K562 (cell line): ENCODE results near the gene RUNX3.

Source experiments
- CREBBP ChIP-seq: IDR thresholded peaks from one replicate; pipeline ENCODE4 v1.6.1; 2012; ENCODE audit warnings: low read depth, mild to moderate bottlenecking, control low read depth, inconsistent platforms, low read length
- CTCF ChIP-seq, 3 experiments: IDR thresholded peaks in 2 of 3; conservative IDR thresholded peaks in 1 of 3; 2 replicates each; pipeline ENCODE4 v1.5.1; 2011 to 2012; ENCODE audit warnings: low read length in 3 of 3, mild to moderate bottlenecking in 3 of 3, control low read depth in 2 of 3, improper control_type of control experiment in 1 of 3, inconsistent platforms in 1 of 3, low read depth in 1 of 3, mixed read lengths in 1 of 3, moderate library complexity in 1 of 3; ENCODE audit not compliant: insufficient read depth in 2 of 3
- EHMT2 ChIP-seq: fragments of 450-650 bp; IDR thresholded peaks from 2 replicates; pipeline ENCODE4 v1.6.1; 2018; ENCODE audit warnings: antibody characterized with exemption
- FOXA3 ChIP-seq, 2 experiments: fragments of 450-650 bp in 1 of 2; sonication (generic) in 1 of 2; formaldehyde crosslinking; IDR thresholded peaks in 1 of 2; conservative IDR thresholded peaks in 1 of 2; 2 replicates each; pipeline versions ENCODE4 v1.4.0 to v1.8.0; 2020 to 2022; ENCODE audit warnings: mild to moderate bottlenecking in 2 of 2, missing genetic modification reagents in 1 of 2
- KLF10 ChIP-seq: fragments of 250-450 bp; sonication (Bioruptor Pico); IDR thresholded peaks from 2 replicates; pipeline ENCODE4 v1.6.1; 2021; ENCODE audit warnings: matching md5 sums
- SMAD2 ChIP-seq: fragments of 150-350 bp; IDR thresholded peaks from 2 replicates; pipeline ENCODE4 v1.6.1; 2014; ENCODE audit warnings: low read depth, mild to moderate bottlenecking, low read length
- TRIM28 ChIP-seq: fragments of 450-650 bp; IDR thresholded peaks from 2 replicates; pipeline ENCODE4 v1.6.1; 2017
- ZNF217 ChIP-seq: sonication (generic); formaldehyde crosslinking; IDR thresholded peaks from 2 replicates; pipeline ENCODE4 v1.8.0; 2022; ENCODE audit warnings: mild to moderate bottlenecking, missing genetic modification reagents
- TF ChIP-seq, protein P1 (sequence below): sonication (generic); formaldehyde crosslinking; IDR thresholded peaks from 2 replicates; pipeline ENCODE4 v1.8.0; 2022; ENCODE audit warnings: mild to moderate bottlenecking, missing genetic modification reagents, borderline replicate concordance
- TF ChIP-seq, protein P2 (sequence below): fragments of 450-650 bp; IDR thresholded peaks from 2 replicates; pipeline ENCODE4 v1.7.1; 2018; ENCODE audit warnings: mild to moderate bottlenecking, low read depth; ENCODE audit not compliant: partially characterized antibody

DNA sequence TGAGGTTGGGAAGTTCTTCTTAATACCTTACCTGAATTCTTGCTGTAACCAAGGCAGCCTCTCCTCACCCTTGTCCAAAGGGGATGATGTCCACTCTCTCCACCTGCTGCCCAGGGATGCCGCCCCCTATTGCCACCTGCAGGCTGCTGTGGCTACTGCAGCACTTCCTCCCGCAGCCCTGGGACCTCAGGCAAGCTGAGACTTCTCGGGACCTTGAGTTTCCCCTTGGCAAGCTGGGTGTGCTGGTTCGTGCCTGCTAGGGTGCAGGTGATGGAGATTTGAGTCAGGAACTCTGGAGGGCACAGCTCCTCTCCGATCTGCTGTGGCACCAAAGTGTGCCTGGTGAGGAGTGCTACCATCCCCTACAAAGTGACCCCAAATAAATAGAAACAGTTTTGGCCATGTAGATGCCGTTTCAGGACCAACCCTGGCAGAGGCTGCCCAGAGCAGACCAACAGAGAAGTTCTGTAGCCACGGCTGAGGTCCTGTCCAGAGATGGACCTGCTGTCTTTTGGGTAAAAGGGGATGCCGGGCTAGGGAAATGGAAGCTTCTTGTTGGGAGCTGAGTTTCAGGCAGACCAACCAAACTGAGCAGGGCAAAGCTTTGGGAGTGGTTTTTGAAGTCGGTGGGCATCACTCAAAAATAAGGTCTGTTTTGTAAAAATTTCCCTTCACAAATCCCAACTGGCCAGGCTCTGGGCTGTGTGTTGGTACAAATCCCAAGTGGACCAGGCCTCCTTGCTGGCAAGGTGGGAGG lies 31.7 kb downstream of the RUNX3 start:
- TF ChIP-seq, protein P1, sequence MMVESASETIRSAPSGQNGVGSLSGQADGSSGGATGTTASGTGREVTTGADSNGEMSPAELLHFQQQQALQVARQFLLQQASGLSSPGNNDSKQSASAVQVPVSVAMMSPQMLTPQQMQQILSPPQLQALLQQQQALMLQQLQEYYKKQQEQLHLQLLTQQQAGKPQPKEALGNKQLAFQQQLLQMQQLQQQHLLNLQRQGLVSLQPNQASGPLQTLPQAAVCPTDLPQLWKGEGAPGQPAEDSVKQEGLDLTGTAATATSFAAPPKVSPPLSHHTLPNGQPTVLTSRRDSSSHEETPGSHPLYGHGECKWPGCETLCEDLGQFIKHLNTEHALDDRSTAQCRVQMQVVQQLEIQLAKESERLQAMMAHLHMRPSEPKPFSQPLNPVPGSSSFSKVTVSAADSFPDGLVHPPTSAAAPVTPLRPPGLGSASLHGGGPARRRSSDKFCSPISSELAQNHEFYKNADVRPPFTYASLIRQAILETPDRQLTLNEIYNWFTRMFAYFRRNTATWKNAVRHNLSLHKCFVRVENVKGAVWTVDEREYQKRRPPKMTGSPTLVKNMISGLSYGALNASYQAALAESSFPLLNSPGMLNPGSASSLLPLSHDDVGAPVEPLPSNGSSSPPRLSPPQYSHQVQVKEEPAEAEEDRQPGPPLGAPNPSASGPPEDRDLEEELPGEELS (CRISPR knock-in tag): no peak
- TF ChIP-seq KLF10 (no peak), FOXA3 (CRISPR knock-in tag; conservative IDR thresholded peaks at IDR 0.05 in 1 of 2, IDR thresholded peaks at IDR 0.05 in 1 of 2) (no peak), CTCF (IDR thresholded peaks at IDR 0.05 in 2 of 3, conservative IDR thresholded peaks at IDR 0.05 in 1 of 3; ENCODE audit: insufficient read depth in 2 of 3, low read depth in 1 of 3, low read length in 3 of 3) (peak; percentile 87 to 93 (median 89)), EHMT2 (no peak), SMAD2 (no peak), TRIM28 (no peak), CREBBP (no peak), ZNF217 (CRISPR knock-in tag) (no peak)
- TF ChIP-seq, protein P2, sequence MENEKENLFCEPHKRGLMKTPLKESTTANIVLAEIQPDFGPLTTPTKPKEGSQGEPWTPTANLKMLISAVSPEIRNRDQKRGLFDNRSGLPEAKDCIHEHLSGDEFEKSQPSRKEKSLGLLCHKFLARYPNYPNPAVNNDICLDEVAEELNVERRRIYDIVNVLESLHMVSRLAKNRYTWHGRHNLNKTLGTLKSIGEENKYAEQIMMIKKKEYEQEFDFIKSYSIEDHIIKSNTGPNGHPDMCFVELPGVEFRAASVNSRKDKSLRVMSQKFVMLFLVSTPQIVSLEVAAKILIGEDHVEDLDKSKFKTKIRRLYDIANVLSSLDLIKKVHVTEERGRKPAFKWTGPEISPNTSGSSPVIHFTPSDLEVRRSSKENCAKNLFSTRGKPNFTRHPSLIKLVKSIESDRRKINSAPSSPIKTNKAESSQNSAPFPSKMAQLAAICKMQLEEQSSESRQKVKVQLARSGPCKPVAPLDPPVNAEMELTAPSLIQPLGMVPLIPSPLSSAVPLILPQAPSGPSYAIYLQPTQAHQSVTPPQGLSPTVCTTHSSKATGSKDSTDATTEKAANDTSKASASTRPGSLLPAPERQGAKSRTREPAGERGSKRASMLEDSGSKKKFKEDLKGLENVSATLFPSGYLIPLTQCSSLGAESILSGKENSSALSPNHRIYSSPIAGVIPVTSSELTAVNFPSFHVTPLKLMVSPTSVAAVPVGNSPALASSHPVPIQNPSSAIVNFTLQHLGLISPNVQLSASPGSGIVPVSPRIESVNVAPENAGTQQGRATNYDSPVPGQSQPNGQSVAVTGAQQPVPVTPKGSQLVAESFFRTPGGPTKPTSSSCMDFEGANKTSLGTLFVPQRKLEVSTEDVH: no peak
